ENCODE results near the gene PDZD2. TPM values are rescaled to one million over a fixed set of nuclear protein-coding genes. Genes with fewer than 3 reads are reported as not detected.

Gene PDZD2
- total RNA-seq, 1 donor from 2014 or later: 4.3 TPM

DNA sequence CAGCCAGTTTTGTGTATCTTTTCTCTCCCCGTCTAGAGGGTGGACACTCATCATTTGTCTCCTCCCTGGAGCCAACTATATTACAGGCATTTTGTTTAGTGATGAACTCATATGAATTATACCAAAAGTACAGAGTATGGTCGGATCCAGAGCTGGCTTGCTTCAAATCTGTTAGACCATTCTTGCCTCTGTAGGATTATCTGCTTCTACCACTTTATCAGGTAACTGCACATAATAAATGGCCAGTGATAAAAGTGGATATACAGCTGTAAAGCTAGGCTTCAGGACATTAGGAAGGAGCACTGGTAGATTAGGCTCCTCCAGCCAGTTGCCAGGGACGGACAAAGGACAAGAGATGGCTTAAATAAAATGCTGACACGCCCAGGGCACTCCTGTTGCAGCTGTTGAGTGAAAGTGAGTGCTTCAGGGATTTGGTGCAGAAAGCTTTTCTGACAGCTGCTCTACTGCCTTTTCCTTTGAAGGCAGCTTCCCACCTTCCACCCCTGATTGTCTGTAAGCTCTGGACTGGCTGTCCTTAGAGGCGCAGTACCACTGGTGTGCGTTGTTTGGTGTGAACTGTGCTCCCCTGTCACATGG is 259.2 kb downstream of the PDZD2 start:
- no peak overlapping the region for H3K27ac Mint-ChIP-seq
- no peaks in the 10 kb centered on the region for H3K27me3 Mint-ChIP-seq
- TF ChIP-seq, protein P1, sequence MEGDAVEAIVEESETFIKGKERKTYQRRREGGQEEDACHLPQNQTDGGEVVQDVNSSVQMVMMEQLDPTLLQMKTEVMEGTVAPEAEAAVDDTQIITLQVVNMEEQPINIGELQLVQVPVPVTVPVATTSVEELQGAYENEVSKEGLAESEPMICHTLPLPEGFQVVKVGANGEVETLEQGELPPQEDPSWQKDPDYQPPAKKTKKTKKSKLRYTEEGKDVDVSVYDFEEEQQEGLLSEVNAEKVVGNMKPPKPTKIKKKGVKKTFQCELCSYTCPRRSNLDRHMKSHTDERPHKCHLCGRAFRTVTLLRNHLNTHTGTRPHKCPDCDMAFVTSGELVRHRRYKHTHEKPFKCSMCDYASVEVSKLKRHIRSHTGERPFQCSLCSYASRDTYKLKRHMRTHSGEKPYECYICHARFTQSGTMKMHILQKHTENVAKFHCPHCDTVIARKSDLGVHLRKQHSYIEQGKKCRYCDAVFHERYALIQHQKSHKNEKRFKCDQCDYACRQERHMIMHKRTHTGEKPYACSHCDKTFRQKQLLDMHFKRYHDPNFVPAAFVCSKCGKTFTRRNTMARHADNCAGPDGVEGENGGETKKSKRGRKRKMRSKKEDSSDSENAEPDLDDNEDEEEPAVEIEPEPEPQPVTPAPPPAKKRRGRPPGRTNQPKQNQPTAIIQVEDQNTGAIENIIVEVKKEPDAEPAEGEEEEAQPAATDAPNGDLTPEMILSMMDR (conservative IDR thresholded peaks at IDR 0.05): no peak
- H3K36me3 Mint-ChIP-seq: no peaks in the 10 kb centered on the region
- no peaks in the 10 kb centered on the region for H3K4me1 Mint-ChIP-seq (ENCODE audit: unreplicated experiment)
- DNase-seq (ENCODE audit: extremely low spot score, unreplicated experiment): no peak
- H3K9me3 Mint-ChIP-seq: no peaks in the 10 kb centered on the region
- no peak overlapping the region for H3K4me3 Mint-ChIP-seq

DNA sequence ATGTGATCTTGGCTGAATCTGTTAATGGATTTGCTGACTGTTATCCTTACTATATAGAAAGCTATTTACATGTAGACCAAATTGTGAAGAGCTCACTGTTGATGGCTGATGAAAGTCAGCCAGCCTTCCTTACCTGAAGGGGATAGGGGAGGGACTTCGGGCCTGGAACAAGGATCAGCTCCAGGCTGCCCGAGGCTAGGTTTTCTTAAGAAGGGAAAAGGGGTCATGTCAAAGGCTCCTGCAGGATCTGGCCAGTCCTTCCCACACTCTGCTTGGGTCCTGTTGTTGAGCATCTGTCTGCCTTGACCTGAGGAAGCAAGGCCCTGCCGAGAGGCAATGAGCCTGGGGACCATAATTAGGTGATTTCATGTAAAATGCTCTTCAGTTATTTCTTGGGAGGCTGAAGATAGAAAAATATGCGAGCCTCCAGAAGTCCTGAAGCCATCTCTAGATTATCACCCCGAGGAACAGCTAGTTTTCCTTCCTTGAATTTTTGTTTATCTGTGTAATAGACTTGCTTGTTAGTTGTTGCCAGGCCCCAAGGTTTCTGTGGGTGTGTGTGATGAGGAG is 261.4 kb downstream of the PDZD2 start:
- Mint-ChIP-seq H3K4me1 (ENCODE audit: unreplicated experiment) (no peaks in the 10 kb centered on the region), H3K36me3 (no peaks in the 10 kb centered on the region)

DNA sequence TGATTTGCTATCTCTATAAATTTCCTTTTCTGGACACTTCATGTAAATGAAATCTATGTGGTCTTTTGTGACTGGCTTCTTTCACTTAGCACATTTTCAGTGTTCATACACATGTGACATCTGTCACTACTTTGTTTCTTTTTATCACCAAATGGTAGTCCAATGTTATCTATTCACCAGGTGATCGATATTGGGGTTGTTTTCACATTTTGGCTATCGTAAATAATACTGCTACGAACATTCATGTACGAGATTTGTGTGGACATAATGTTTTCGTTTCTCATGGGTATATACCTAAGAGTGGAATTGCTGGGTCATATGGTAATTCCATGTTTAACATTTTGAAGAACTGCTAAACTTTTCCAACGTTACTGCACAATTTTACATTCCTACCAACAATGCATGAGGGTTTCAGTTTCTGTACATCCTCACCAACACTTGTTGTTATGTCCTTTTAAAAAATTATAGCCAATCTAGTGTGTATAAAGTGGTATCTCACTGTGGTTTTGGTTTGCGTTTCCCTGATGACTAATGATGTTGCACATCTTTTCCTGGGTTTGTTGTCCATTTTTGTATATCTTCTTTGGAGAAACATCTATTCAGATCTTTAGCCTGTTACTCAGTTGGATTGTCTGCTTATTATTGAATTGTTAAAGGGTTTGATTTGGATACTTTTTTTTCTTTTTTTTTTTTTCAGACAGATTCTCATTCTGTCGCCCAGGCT is 263.0 kb downstream of the PDZD2 start:
- H3K9me3 Mint-ChIP-seq: no peaks in the 10 kb centered on the region
- H3K4me1 Mint-ChIP-seq (ENCODE audit: unreplicated experiment): no peaks in the 10 kb centered on the region
- H3K27me3 Mint-ChIP-seq: no peaks in the 10 kb centered on the region
- no peak overlapping the region for H3K4me3 Mint-ChIP-seq
- H3K36me3 Mint-ChIP-seq: no peaks in the 10 kb centered on the region
- DNase-seq (ENCODE audit: extremely low spot score, unreplicated experiment): no peak
- TF ChIP-seq, protein P1 (conservative IDR thresholded peaks at IDR 0.05): no peak
- H3K27ac Mint-ChIP-seq: no peak overlapping the region

More for the DNA sequence above, 261.4 kb downstream of the PDZD2 start:
- no peaks in the 10 kb centered on the region for H3K9me3 Mint-ChIP-seq
- H3K4me3 Mint-ChIP-seq: no peak overlapping the region
- TF ChIP-seq, protein P1 (conservative IDR thresholded peaks at IDR 0.05): no peak
- DNase-seq (ENCODE audit: extremely low spot score, unreplicated experiment): no peak
- no peak overlapping the region for H3K27ac Mint-ChIP-seq
- no peaks in the 10 kb centered on the region for H3K27me3 Mint-ChIP-seq

DNA sequence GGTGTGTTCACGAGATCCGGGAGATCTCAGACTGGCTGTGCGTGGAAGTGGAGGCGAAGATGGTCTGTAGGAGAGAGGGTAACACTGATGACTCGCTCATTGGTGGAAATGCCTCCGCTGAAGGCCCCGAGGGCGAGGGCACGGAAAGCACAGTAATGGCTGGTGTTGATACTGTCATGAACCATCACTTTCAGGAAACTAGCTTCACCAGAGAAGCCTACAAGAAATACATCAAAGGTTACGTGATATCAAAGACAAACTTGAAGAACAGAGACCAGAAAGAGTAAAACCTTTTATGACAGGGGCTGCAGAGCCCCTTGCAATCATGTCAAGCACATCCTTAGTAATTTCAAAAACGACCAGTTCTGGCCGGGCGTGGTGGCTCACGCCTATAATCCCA is 269.5 kb downstream of the PDZD2 start:
- TF ChIP-seq, protein P1 (conservative IDR thresholded peaks at IDR 0.05): no peak
- H3K27ac Mint-ChIP-seq: no peak overlapping the region
- H3K4me3 Mint-ChIP-seq: no peak overlapping the region
- no peak for DNase-seq (ENCODE audit: extremely low spot score, unreplicated experiment)
- H3K27me3 Mint-ChIP-seq: no peaks in the 10 kb centered on the region
- H3K9me3 Mint-ChIP-seq: no peaks in the 10 kb centered on the region
- no peaks in the 10 kb centered on the region for H3K4me1 Mint-ChIP-seq (ENCODE audit: unreplicated experiment)
- no peaks in the 10 kb centered on the region for H3K36me3 Mint-ChIP-seq

DNA sequence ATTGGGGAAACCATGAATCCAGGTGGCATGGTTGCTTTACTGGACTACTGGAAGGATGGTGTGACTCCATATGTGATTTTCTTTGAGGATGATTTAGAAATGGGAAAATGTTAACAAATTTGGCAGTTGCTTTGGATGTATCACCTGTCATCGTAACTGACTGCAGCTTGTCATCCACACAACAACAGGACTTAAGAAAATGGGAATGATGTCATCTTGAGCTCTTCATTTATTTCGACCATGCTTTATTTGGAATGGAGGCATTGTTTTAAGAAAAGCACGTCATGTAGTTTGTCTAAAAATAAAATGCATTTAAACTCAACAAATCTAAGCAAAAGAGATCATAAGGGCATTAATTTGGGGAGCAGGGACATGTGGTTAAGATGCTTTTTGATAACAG is 270.1 kb downstream of the PDZD2 start:
- Mint-ChIP-seq H3K4me3 (no peak overlapping the region), H3K27me3 (no peaks in the 10 kb centered on the region), H3K36me3 (no peaks in the 10 kb centered on the region), H3K27ac (no peak overlapping the region), H3K4me1 (ENCODE audit: unreplicated experiment) (no peaks in the 10 kb centered on the region), H3K9me3 (no peaks in the 10 kb centered on the region)
- TF ChIP-seq, protein P1 (conservative IDR thresholded peaks at IDR 0.05): no peak
- no peak for DNase-seq (ENCODE audit: extremely low spot score, unreplicated experiment)
